Measurements from ENCODE around the gene CATSPERB. TPM values are rescaled to one million over a fixed set of nuclear protein-coding genes. Genes with fewer than 3 reads are reported as not detected.
"Not testable (repeated sequence)": the region's sequence is repeated elsewhere in the genome, so short reads cannot be mapped to it uniquely, and the experiment has no call there.

Gene CATSPERB
- total and polyA plus RNA-seq, 2 experiments from 2014 or later: not detected

- no peak overlapping the region for H3K27ac ChIP-seq
- H3K9me3 ChIP-seq (ENCODE audit: low read depth): no peaks in the 10 kb centered on the region
- no peaks in the 10 kb centered on the region for H3K36me3 ChIP-seq
- no peak for TF ChIP-seq CTCF (IDR thresholded peaks at IDR 0.05; ENCODE audit: low read depth, low read length)
- H3K27me3 ChIP-seq: no peaks in the 10 kb centered on the region
- no peak overlapping the region for H3K4me3 ChIP-seq
- no peaks in the 10 kb centered on the region for H3K4me1 ChIP-seq (ENCODE audit: low read depth)
- DNase-seq (ENCODE audit: low read depth in 1 of 2, low spot score in 1 of 2): no peak
These were observed 186.7 kb downstream of the CATSPERB start for GRCh38 chr14:91545204-91545603.

- no peak for TF ChIP-seq CTCF (IDR thresholded peaks at IDR 0.05; ENCODE audit: low read depth, low read length)
- no peak for DNase-seq (ENCODE audit: low read depth in 1 of 2, low spot score in 1 of 2)
- Histone ChIP-seq H3K36me3 (no peaks in the 10 kb centered on the region), H3K9me3 (ENCODE audit: low read depth) (no peaks in the 10 kb centered on the region), H3K4me3 (no peak overlapping the region), H3K27me3 (no peaks in the 10 kb centered on the region), H3K27ac (no peak overlapping the region), H3K4me1 (ENCODE audit: low read depth) (no peaks in the 10 kb centered on the region)
These were observed 195.6 kb downstream of the CATSPERB start for GRCh38 chr14:91536327-91536726.

- DNase-seq (ENCODE audit: low read depth in 1 of 2, low spot score in 1 of 2); H3K36me3 ChIP-seq; H3K4me3 ChIP-seq; H3K4me1 ChIP-seq (ENCODE audit: low read depth); H3K27me3 ChIP-seq; H3K9me3 ChIP-seq (ENCODE audit: low read depth); H3K27ac ChIP-seq: not testable (repeated sequence)
These were observed 197.8 kb downstream of the CATSPERB start for GRCh38 chr14:91534059-91534458.

GRCh38 chr14:91533623-91534022 lies 198.3 kb downstream of the CATSPERB start:
- H3K4me3 ChIP-seq: no peak overlapping the region
- no peaks in the 10 kb centered on the region for H3K27me3 ChIP-seq
- H3K4me1 ChIP-seq (ENCODE audit: low read depth): no peaks in the 10 kb centered on the region
- no peak for TF ChIP-seq CTCF (IDR thresholded peaks at IDR 0.05; ENCODE audit: low read depth, low read length)
- H3K9me3 ChIP-seq (ENCODE audit: low read depth): no peaks in the 10 kb centered on the region
- no peak overlapping the region for H3K27ac ChIP-seq
- no peak for DNase-seq (ENCODE audit: low read depth in 1 of 2, low spot score in 1 of 2)
- H3K36me3 ChIP-seq: no peaks in the 10 kb centered on the region

Other genes with a start within 250 kb of the CATSPERB start
- gene PPP4R3A, start 221.8 kb downstream of the CATSPERB start, total RNA-seq: 47.0 and 94.9 TPM in 2 replicates
- gene PPP4R3A, start 221.8 kb downstream of the CATSPERB start, polyA plus RNA-seq: 53.5 and 61.4 TPM in 2 replicates
- 0.25 and 0.77 TPM in 2 replicates for gene TC2N, start 135.4 kb upstream of the CATSPERB start, total RNA-seq
- gene TC2N, start 135.4 kb upstream of the CATSPERB start, polyA plus RNA-seq: 0.05 and 0.17 TPM in 2 replicates
- gene FBLN5, start 215.6 kb upstream of the CATSPERB start, total RNA-seq: 0.74 and 0.88 TPM in 2 replicates
- gene FBLN5, start 215.6 kb upstream of the CATSPERB start, polyA plus RNA-seq: 1.6 and 1.9 TPM in 2 replicates

All from cardiac muscle cell (in vitro differentiated cells and primary cell).